AG10803 (cell line): ENCODE results near the gene OR6Y1.

Experiments
- DNase-seq: peaks from one replicate; pipeline ENCODE4 v3.0.0; 2010; ENCODE audit warnings: low read depth
- H3K4me3 ChIP-seq: 2 replicates; pipeline ENCODE4 v1.5.1; 2011; ENCODE audit warnings: mild to moderate bottlenecking, low read length, control low read depth
- TF ChIP-seq, protein P1 (sequence below): conservative IDR thresholded peaks from 2 replicates; pipeline ENCODE4 v1.5.1; 2011; ENCODE audit warnings: mild to moderate bottlenecking, low read length, control low read depth, inconsistent platforms

OR6Y1 gene

GRCh38 chr1:158570480-158570879 lies 16.3 kb upstream of the OR6Y1 start, which contains the start of gene OR6P1:
Gene OR6P1 (minus strand): TSS chr1:158570580. CDS start chr1:158563604, 6,976 bp downstream.
- DNase-seq: no peak
- TF ChIP-seq, protein P1, sequence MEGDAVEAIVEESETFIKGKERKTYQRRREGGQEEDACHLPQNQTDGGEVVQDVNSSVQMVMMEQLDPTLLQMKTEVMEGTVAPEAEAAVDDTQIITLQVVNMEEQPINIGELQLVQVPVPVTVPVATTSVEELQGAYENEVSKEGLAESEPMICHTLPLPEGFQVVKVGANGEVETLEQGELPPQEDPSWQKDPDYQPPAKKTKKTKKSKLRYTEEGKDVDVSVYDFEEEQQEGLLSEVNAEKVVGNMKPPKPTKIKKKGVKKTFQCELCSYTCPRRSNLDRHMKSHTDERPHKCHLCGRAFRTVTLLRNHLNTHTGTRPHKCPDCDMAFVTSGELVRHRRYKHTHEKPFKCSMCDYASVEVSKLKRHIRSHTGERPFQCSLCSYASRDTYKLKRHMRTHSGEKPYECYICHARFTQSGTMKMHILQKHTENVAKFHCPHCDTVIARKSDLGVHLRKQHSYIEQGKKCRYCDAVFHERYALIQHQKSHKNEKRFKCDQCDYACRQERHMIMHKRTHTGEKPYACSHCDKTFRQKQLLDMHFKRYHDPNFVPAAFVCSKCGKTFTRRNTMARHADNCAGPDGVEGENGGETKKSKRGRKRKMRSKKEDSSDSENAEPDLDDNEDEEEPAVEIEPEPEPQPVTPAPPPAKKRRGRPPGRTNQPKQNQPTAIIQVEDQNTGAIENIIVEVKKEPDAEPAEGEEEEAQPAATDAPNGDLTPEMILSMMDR: no peak
- H3K4me3 ChIP-seq: no peak within 1 kb of the TSS

DNA sequence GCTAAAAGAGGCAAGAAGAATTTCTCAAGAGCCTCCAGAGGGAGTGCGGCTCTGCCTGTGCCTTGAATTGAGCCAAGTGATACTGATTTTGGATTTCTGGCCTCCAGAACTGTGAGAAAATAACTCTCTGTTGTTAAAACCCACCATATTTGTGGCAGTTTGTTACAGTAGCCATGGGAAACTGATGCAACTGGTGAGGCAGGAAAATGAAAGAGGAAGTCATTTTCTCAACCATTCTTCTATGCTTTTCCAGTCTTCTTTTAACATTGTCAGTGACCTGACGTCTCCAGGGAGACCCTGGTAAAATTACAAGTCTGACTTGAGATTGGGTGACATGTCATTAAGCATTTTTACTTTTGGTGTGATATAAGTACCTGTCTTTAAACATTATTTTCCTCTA lies 10.4 kb upstream of the OR6Y1 start:
- TF ChIP-seq, protein P1: no peak
- no peak for DNase-seq
- no peak overlapping the region for H3K4me3 ChIP-seq

DNA sequence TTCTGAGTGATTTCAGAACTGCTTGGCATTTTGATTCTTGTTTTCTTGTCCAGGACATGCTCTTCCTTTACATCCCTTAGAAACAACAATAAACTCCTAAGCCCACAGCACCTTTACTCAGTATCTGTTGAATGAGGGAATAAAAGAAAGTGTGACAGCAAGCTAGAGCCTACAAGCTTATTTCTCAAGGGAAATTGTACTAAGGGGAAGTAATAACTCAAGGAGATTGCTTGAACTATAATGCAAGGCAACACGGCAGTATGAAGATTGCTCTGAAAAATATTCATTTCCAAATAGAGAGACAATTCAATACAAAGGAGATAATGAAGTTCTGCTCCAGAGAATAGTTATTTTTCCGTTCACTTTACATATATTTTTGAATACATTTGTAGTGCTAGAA lies 9.6 kb upstream of the OR6Y1 start:
- TF ChIP-seq, protein P1: no peak
- no peak for DNase-seq
- H3K4me3 ChIP-seq: no peak overlapping the region

DNA sequence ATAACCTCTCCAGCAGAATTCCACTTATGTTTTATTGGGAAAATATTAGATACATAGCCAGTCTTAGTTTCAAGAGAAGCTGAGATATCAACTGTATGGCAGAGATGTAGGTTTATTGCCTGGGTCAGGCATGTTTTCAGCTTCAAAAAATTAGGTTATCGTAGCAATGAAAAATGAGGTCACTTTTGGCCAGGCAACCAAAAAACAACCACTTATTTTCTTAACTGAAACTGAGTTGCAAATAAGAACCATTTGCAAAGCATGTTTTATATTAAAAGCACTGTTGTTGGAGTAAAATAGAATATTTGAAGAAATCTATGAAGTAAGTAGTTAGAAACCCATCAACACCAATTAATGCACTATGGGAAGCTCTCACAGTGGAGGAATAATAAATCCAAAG lies 5.5 kb upstream of the OR6Y1 start:
- no peak overlapping the region for H3K4me3 ChIP-seq
- TF ChIP-seq, protein P1: no peak
- no peak for DNase-seq

DNA sequence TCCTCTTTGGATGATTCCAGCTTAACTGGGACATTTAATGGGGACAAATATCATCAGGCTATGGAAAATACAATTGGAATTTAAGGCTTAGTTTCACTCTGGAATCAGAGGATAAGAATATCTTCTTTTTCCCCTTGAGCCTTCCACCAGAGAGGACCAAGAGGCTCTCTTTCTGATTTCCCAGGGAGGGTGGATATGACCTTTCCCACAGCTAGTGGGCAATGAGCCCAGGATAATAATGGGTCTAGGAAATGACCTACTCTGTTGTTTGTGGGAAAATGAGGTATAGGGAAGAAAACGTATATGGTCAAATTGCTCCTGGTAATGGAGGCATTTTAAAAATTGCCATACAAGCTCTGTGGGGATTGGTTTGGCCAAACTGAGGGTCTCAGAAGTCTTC lies 1.9 kb downstream of the OR6Y1 start:
- H3K4me3 ChIP-seq: no peak overlapping the region
- TF ChIP-seq, protein P1: no peak
- DNase-seq: no peak

DNA sequence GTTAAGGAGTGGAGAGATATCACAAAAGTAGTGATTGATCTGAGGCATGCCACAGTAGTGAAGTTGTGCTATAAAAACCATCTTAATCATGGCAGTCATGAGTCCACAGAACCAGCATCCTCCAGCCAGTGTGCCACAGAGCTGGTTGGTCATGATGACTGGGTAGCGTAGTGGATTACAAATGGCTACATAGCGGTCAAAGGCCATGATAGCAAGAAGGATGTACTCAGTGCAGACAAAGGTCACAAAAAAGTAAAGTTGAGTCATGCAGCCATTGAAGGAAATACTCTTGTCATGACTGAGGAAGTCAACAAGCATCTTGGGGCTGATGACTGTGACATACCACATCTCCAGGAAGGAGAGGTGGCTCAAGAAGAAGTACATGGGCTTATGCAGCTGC lies 6.7 kb downstream of the OR6Y1 start:
- TF ChIP-seq, protein P1: no peak
- H3K4me3 ChIP-seq: no peak overlapping the region
- DNase-seq: no peak

GRCh38 chr1:158537609-158538008 lies 16.6 kb downstream of the OR6Y1 start:
- no peak for DNase-seq
- H3K4me3 ChIP-seq: no peak overlapping the region
- TF ChIP-seq, protein P1: no peak
